Left ventricle myocardium inferior (tissue), 1 donor: Measurements from ENCODE around the gene NSD1. TPM values are rescaled to one million over a fixed set of nuclear protein-coding genes. Genes with fewer than 3 reads are reported as not detected.
"Not testable (repeated sequence)": the region's sequence is repeated elsewhere in the genome, so short reads cannot be mapped to it uniquely, and the experiment has no call there.

Experiments
- DNase-seq: peaks from one replicate; pipeline ENCODE4 v3.0.0-alpha.2; 2020
- H3K27ac ChIP-seq: fragments of 200-600 bp; replicated peaks from 2 replicates; pipeline ENCODE4 v1.8.0; 2021
- H3K27me3 ChIP-seq: fragments of 200-600 bp; 2 replicates; pipeline ENCODE4 v1.8.0; 2021; ENCODE audit warnings: low read depth
- H3K36me3 ChIP-seq: fragments of 200-600 bp; 2 replicates; pipeline ENCODE4 v1.8.0; 2021
- H3K4me1 ChIP-seq: fragments of 200-600 bp; 2 replicates; pipeline ENCODE4 v1.8.0; 2021
- H3K4me3 ChIP-seq: fragments of 200-600 bp; 2 replicates; pipeline ENCODE4 v1.8.0; 2021; ENCODE audit warnings: mild to moderate bottlenecking, moderate library complexity
- H3K9me3 ChIP-seq: fragments of 200-600 bp; replicated peaks from 2 replicates; pipeline ENCODE4 v1.8.0; 2021
- intact Hi-C: fragments of 100-400 bp; cut with micrococcal nuclease; formaldehyde crosslinking; loops from one replicate; pipeline ENCODE4 v1.11.0; 2022
- total RNA-seq: library from RNA; stranded (reverse); fragmentation: NEBNext Ultra II Directional; extraction: Animal tissue kit (Norgen Biotek cat#: 25700); gene quantifications from one replicate; pipeline ENCODE4 v1.2.1, GENCODE V29; 2021
- TF ChIP-seq, protein P1 (sequence below): fragments of 200-600 bp; IDR thresholded peaks from 2 replicates; pipeline ENCODE4 v1.8.0; 2021; ENCODE audit warnings: antibody characterized with exemption, mild to moderate bottlenecking, borderline replicate concordance
- donor health status: DM: no; HTN: yes; CAD: no; lungs with severe emphysema.

Gene NSD1
- total RNA-seq, 1 donor from 2014 or later: 40.8 TPM

DNA sequence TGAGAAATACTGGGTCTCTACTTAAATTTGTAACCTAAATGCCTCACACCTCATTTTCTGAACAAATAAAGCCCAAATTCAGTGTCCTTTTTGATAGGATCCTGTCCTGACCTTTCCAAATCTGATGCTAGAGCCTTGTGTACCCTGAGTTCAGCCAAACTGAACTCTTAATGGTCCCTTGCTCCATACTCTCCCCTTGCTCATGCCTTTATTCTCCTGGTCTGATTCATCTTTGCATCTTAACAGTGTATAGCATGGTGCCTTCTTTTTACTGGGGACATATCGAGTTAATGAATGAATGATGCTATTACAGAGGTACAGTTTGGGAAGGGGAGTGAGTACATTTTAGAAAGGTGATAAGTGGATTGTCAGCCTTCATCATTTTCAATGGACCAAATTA, 9.2 kb downstream of the NSD1 start:
- Histone ChIP-seq H3K4me3 (no peak overlapping the region), H3K27ac (peak overlapping the region; percentile 17), H3K9me3 (no peaks in the 10 kb centered on the region), H3K4me1 (peaks cover 50% of the 10 kb centered on the region), H3K36me3 (peaks cover 56% of the 10 kb centered on the region), H3K27me3 (no peaks in the 10 kb centered on the region)
- DNase-seq: no peak
- TF ChIP-seq, protein P1, sequence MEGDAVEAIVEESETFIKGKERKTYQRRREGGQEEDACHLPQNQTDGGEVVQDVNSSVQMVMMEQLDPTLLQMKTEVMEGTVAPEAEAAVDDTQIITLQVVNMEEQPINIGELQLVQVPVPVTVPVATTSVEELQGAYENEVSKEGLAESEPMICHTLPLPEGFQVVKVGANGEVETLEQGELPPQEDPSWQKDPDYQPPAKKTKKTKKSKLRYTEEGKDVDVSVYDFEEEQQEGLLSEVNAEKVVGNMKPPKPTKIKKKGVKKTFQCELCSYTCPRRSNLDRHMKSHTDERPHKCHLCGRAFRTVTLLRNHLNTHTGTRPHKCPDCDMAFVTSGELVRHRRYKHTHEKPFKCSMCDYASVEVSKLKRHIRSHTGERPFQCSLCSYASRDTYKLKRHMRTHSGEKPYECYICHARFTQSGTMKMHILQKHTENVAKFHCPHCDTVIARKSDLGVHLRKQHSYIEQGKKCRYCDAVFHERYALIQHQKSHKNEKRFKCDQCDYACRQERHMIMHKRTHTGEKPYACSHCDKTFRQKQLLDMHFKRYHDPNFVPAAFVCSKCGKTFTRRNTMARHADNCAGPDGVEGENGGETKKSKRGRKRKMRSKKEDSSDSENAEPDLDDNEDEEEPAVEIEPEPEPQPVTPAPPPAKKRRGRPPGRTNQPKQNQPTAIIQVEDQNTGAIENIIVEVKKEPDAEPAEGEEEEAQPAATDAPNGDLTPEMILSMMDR: no peak
- intact Hi-C loops: no loop called here

DNA sequence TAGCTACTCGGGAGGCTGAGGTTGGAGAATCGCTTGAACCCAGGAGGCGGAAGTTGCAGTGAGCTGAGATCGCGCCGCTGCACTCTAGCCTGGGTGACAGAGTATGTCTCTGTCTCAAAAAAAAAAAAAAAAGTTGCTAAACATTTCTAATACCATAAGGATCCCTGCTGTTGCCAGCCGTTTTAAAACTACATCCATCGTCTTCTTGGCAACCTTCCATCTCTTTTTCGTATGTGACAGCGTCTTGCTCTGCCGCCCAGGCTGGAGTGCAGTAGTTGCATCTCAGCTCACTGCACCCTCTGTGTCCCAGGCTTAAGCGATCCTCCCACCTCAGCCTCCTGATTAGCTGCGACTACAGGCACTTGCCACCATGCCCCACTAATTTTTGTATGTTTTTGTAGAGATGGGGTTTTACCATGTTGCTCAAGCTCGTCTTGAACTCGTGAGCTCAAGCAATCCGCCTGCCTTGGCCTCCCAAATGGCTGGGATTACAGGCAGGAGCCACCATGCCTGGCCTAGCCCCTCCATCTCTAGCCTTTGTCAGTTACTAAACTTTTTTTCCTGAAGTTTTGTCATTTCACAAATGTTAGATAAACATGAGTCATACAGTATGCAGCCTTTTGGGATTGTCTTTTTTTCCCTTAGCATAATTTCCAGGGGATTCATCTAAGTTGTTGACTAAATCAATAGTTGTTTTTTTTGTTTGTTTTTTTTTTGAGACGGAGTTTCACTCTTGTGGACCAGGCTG, 13.5 kb downstream of the NSD1 start:
- H3K36me3 ChIP-seq: peaks cover 61% of the 10 kb centered on the region

DNA sequence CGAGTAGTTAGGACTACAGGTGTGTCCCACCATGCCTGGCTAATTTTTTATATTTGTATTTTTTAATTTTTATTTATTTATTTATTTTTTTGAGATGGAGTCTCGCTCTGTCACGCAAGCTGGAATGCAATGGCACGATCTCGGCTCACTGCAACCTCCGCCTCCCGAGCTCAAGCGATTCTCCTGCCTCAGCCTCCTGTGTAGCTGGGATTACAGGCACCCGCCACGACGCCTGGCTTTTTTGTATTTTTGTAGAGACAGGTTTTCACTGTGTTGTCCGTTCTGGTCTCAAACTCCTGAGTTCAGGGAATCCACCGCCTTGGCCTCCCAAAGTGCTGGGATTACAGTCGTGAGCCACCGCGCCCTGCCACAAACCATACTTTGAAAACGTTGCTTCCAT, 16.5 kb downstream of the NSD1 start:
- H3K36me3 ChIP-seq: peaks cover 47% of the 10 kb centered on the region
- H3K4me1 ChIP-seq, H3K27ac ChIP-seq, H3K27me3 ChIP-seq, H3K9me3 ChIP-seq, DNase-seq, intact Hi-C loops, H3K4me3 ChIP-seq: not testable (repeated sequence)

More for the DNA sequence above, 13.5 kb downstream of the NSD1 start:
- no peak for DNase-seq
- TF ChIP-seq, protein P1: no peak
- intact Hi-C loops: no loop called here
- Histone ChIP-seq H3K27me3 (no peaks in the 10 kb centered on the region), H3K4me1 (peaks cover 10% of the 10 kb centered on the region), H3K9me3 (no peaks in the 10 kb centered on the region), H3K4me3 (no peak overlapping the region), H3K27ac (no peak overlapping the region)

GRCh38 chr5:177154003-177154643, 20.6 kb downstream of the NSD1 start:
- H3K36me3 ChIP-seq: peaks cover 15% of the 10 kb centered on the region
- TF ChIP-seq, protein P1: no peak
- peaks cover 10% of the 10 kb centered on the region for H3K4me1 ChIP-seq
- no peaks in the 10 kb centered on the region for H3K9me3 ChIP-seq
- no peak overlapping the region for H3K27ac ChIP-seq
- intact Hi-C loops: no loop called here
- no peak overlapping the region for H3K4me3 ChIP-seq
- H3K27me3 ChIP-seq: no peaks in the 10 kb centered on the region
- no peak for DNase-seq

DNA sequence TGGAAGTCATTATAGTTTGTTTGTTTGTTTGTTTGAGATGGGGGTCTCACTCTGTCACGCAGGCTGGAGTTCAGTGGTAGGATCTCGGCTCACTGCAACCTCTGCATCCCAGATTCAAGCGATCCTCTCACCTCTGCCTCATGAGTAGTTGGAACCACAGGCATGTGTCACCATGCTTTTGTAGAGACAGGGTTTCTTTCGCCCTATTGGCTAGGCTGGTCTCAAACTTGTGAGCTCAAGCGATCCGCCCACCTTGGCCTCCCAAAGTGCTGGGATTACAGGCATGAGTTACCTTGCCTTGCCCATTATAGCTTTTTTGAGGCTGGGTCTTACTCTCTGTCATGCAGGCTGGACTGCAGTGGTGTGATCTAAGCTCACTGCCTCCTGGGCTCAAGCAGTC, 28.8 kb downstream of the NSD1 start:
- DNase-seq: no peak
- Histone ChIP-seq H3K4me3 (no peak overlapping the region), H3K9me3 (no peaks in the 10 kb centered on the region), H3K36me3 (peaks cover 14% of the 10 kb centered on the region), H3K27me3 (no peaks in the 10 kb centered on the region), H3K27ac (no peak overlapping the region), H3K4me1 (peaks cover 8% of the 10 kb centered on the region)
- TF ChIP-seq, protein P1: no peak
- intact Hi-C loops: no loop called here

DNA sequence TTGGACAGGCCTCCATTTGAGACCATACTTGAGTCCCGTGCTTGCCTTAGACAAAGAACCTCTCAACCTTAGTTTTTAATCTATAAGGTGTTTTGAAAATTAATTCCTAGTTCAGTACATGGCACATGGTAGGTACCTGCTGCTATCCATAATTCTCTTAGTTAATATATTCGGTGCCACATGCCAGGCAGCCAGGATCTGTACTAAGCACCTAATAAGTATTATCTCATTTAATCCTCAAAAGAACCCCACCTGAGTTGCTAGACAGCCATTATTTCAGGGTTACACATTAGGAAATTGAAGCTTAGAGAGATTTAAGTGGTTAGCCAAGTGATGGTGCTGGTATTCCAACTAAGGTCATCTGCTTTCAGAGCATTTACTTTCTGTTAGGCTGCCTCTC, 29.9 kb downstream of the NSD1 start:
- H3K36me3 ChIP-seq: peaks cover 19% of the 10 kb centered on the region
- peaks cover 8% of the 10 kb centered on the region for H3K4me1 ChIP-seq
- intact Hi-C loops: no loop called here
- H3K27me3 ChIP-seq: no peaks in the 10 kb centered on the region
- no peak overlapping the region for H3K27ac ChIP-seq
- H3K9me3 ChIP-seq: no peaks in the 10 kb centered on the region
- no peak for DNase-seq
- no peak overlapping the region for H3K4me3 ChIP-seq
- TF ChIP-seq, protein P1: no peak
